ENCODE measurements around the gene F2RL2.

F2RL2 gene

GRCh38 chr5:76590027-76590426 lies 33.2 kb downstream of the F2RL2 start:
- Histone ChIP-seq H3K4me3 (ENCODE audit: extremely low read depth, insufficient read depth, low read length, poor library complexity, severe bottlenecking) (no peak overlapping the region), H3K36me3 (ENCODE audit: control insufficient read depth, insufficient read depth, low read length) (no peaks in the 10 kb centered on the region), H3K9me3 (ENCODE audit: control insufficient read depth, low read length) (no peaks in the 10 kb centered on the region), H3K27ac (ENCODE audit: low read depth, low read length, severe bottlenecking) (no peak overlapping the region), H3K4me1 (ENCODE audit: control insufficient read depth, insufficient read depth, low read length, poor library complexity, severe bottlenecking) (no peaks in the 10 kb centered on the region)
- WGBS, 2 experiments (ENCODE audit: insufficient coverage in 2 of 2) = no CpG with 5 or more reads among the region's 1 CpG

- Histone ChIP-seq H3K36me3 (ENCODE audit: control insufficient read depth, insufficient read depth, low read length) (no peaks in the 10 kb centered on the region), H3K27ac (ENCODE audit: low read depth, low read length, severe bottlenecking) (no peak overlapping the region), H3K9me3 (ENCODE audit: control insufficient read depth, low read length) (no peaks in the 10 kb centered on the region), H3K4me1 (ENCODE audit: control insufficient read depth, insufficient read depth, low read length, poor library complexity, severe bottlenecking) (no peaks in the 10 kb centered on the region), H3K4me3 (ENCODE audit: extremely low read depth, insufficient read depth, low read length, poor library complexity, severe bottlenecking) (no peak overlapping the region)
- 91 to 100% methylated on average over 3 of the region's 4 CpGs for WGBS, 2 experiments (ENCODE audit: insufficient coverage in 2 of 2)
Measured at GRCh38 chr5:76586531-76586930, 36.7 kb downstream of the F2RL2 start.

GRCh38 chr5:76585783-76586217 lies 37.4 kb downstream of the F2RL2 start:
- WGBS, 2 experiments (ENCODE audit: insufficient coverage in 2 of 2) = 80 to 93% methylated on average over 1 to 3 of the region's 3 CpGs

GRCh38 chr5:76583163-76584047 lies 39.8 kb downstream of the F2RL2 start:
- H3K4me3 ChIP-seq (ENCODE audit: extremely low read depth, insufficient read depth, low read length, poor library complexity, severe bottlenecking) = no peak overlapping the region

More at GRCh38 chr5:76585783-76586217, 37.4 kb downstream of the F2RL2 start:
- Histone ChIP-seq H3K4me1 (ENCODE audit: control insufficient read depth, insufficient read depth, low read length, poor library complexity, severe bottlenecking) (no peaks in the 10 kb centered on the region), H3K9me3 (ENCODE audit: control insufficient read depth, low read length) (no peaks in the 10 kb centered on the region), H3K27ac (ENCODE audit: low read depth, low read length, severe bottlenecking) (no peak overlapping the region), H3K4me3 (ENCODE audit: extremely low read depth, insufficient read depth, low read length, poor library complexity, severe bottlenecking) (no peak overlapping the region), H3K36me3 (ENCODE audit: control insufficient read depth, insufficient read depth, low read length) (no peaks in the 10 kb centered on the region)

GRCh38 chr5:76582230-76583162 lies 40.7 kb downstream of the F2RL2 start:
- no peak overlapping the region for H3K4me3 ChIP-seq (ENCODE audit: extremely low read depth, insufficient read depth, low read length, poor library complexity, severe bottlenecking)
- H3K36me3 ChIP-seq (ENCODE audit: control insufficient read depth, insufficient read depth, low read length) = no peaks in the 10 kb centered on the region
- 78 to 86% methylated on average over 5 of the region's 6 CpGs for WGBS, 2 experiments (ENCODE audit: insufficient coverage in 2 of 2)
- H3K27ac ChIP-seq (ENCODE audit: low read depth, low read length, severe bottlenecking) = no peak overlapping the region
- H3K9me3 ChIP-seq (ENCODE audit: control insufficient read depth, low read length) = no peaks in the 10 kb centered on the region
- H3K4me1 ChIP-seq (ENCODE audit: control insufficient read depth, insufficient read depth, low read length, poor library complexity, severe bottlenecking) = no peaks in the 10 kb centered on the region

More at GRCh38 chr5:76583163-76584047, 39.8 kb downstream of the F2RL2 start:
- 81 to 93% methylated on average over 4 of the region's 7 CpGs for WGBS, 2 experiments (ENCODE audit: insufficient coverage in 2 of 2)
- Histone ChIP-seq H3K4me1 (ENCODE audit: control insufficient read depth, insufficient read depth, low read length, poor library complexity, severe bottlenecking) (no peaks in the 10 kb centered on the region), H3K36me3 (ENCODE audit: control insufficient read depth, insufficient read depth, low read length) (no peaks in the 10 kb centered on the region), H3K9me3 (ENCODE audit: control insufficient read depth, low read length) (no peaks in the 10 kb centered on the region), H3K27ac (ENCODE audit: low read depth, low read length, severe bottlenecking) (no peak overlapping the region)

GRCh38 chr5:76580981-76581380 lies 42.2 kb downstream of the F2RL2 start:
- Histone ChIP-seq H3K36me3 (ENCODE audit: control insufficient read depth, insufficient read depth, low read length) (no peaks in the 10 kb centered on the region), H3K4me3 (ENCODE audit: extremely low read depth, insufficient read depth, low read length, poor library complexity, severe bottlenecking) (no peak overlapping the region), H3K9me3 (ENCODE audit: control insufficient read depth, low read length) (no peaks in the 10 kb centered on the region), H3K4me1 (ENCODE audit: control insufficient read depth, insufficient read depth, low read length, poor library complexity, severe bottlenecking) (no peaks in the 10 kb centered on the region), H3K27ac (ENCODE audit: low read depth, low read length, severe bottlenecking) (no peak overlapping the region)
- WGBS, 2 experiments (ENCODE audit: insufficient coverage in 2 of 2) = 87% methylated on average over 3 of the region's 3 CpGs

GRCh38 chr5:76579166-76579937 lies 43.9 kb downstream of the F2RL2 start:
- Histone ChIP-seq H3K4me1 (ENCODE audit: control insufficient read depth, insufficient read depth, low read length, poor library complexity, severe bottlenecking) (no peaks in the 10 kb centered on the region), H3K9me3 (ENCODE audit: control insufficient read depth, low read length) (no peaks in the 10 kb centered on the region), H3K36me3 (ENCODE audit: control insufficient read depth, insufficient read depth, low read length) (no peaks in the 10 kb centered on the region), H3K4me3 (ENCODE audit: extremely low read depth, insufficient read depth, low read length, poor library complexity, severe bottlenecking) (no peak overlapping the region), H3K27ac (ENCODE audit: low read depth, low read length, severe bottlenecking) (no peak overlapping the region)
- 92 to 98% methylated on average over 4 to 5 of the region's 7 CpGs for WGBS, 2 experiments (ENCODE audit: insufficient coverage in 2 of 2)

- H3K9me3 ChIP-seq (ENCODE audit: control insufficient read depth, low read length) = no peaks in the 10 kb centered on the region
- no peaks in the 10 kb centered on the region for H3K36me3 ChIP-seq (ENCODE audit: control insufficient read depth, insufficient read depth, low read length)
- H3K4me1 ChIP-seq (ENCODE audit: control insufficient read depth, insufficient read depth, low read length, poor library complexity, severe bottlenecking) = no peaks in the 10 kb centered on the region
- no peak overlapping the region for H3K27ac ChIP-seq (ENCODE audit: low read depth, low read length, severe bottlenecking)
- WGBS, 2 experiments (ENCODE audit: insufficient coverage in 2 of 2) = 96 to 97% methylated on average over 3 to 4 of the region's 4 CpGs
- H3K4me3 ChIP-seq (ENCODE audit: extremely low read depth, insufficient read depth, low read length, poor library complexity, severe bottlenecking) = no peak overlapping the region
Measured at GRCh38 chr5:76576996-76577395, 46.2 kb downstream of the F2RL2 start.

GRCh38 chr5:76576450-76576849 lies 46.8 kb downstream of the F2RL2 start:
- no peaks in the 10 kb centered on the region for H3K9me3 ChIP-seq (ENCODE audit: control insufficient read depth, low read length)
- no peak overlapping the region for H3K27ac ChIP-seq (ENCODE audit: low read depth, low read length, severe bottlenecking)
- H3K4me1 ChIP-seq (ENCODE audit: control insufficient read depth, insufficient read depth, low read length, poor library complexity, severe bottlenecking) = no peaks in the 10 kb centered on the region
- H3K36me3 ChIP-seq (ENCODE audit: control insufficient read depth, insufficient read depth, low read length) = no peaks in the 10 kb centered on the region
- H3K4me3 ChIP-seq (ENCODE audit: extremely low read depth, insufficient read depth, low read length, poor library complexity, severe bottlenecking) = no peak overlapping the region

- Histone ChIP-seq H3K4me1 (ENCODE audit: control insufficient read depth, insufficient read depth, low read length, poor library complexity, severe bottlenecking) (no peaks in the 10 kb centered on the region), H3K9me3 (ENCODE audit: control insufficient read depth, low read length) (no peaks in the 10 kb centered on the region), H3K27ac (ENCODE audit: low read depth, low read length, severe bottlenecking) (no peak overlapping the region), H3K36me3 (ENCODE audit: control insufficient read depth, insufficient read depth, low read length) (no peaks in the 10 kb centered on the region), H3K4me3 (ENCODE audit: extremely low read depth, insufficient read depth, low read length, poor library complexity, severe bottlenecking) (no peak overlapping the region)
Measured at GRCh38 chr5:76571559-76571958, 51.6 kb downstream of the F2RL2 start.

Data from mesodermal cell (in vitro differentiated cells).